Peyer's patch (tissue), 4 donors: ENCODE results near the gene ARAP3. TPM values are rescaled to one million over a fixed set of nuclear protein-coding genes. Genes with fewer than 3 reads are reported as not detected.

ENCODE experiments used
- DNase-seq, 3 donors: peaks; one replicate each; pipeline ENCODE4 v3.0.0-alpha.2; 2017 to 2019
- H3K27ac ChIP-seq, 4 donors: fragments of 200-600 bp; sonication (generic); one replicate each; pipeline ENCODE4 v1.5.1; 2016 to 2019
- H3K27me3 ChIP-seq, 2 donors: fragments of 200-600 bp; sonication (generic); one replicate each; pipeline ENCODE4 v1.5.1; 2019
- H3K36me3 ChIP-seq, 3 donors: fragments of 200-600 bp; sonication (generic); one replicate each; pipeline ENCODE4 v1.5.1; 2016 to 2019
- H3K4me1 ChIP-seq, 4 donors: fragments of 200-600 bp; sonication (generic); one replicate each; pipeline ENCODE4 v1.5.1; 2016 to 2019
- H3K4me3 ChIP-seq, 4 donors: fragments of 200-600 bp; sonication (generic); 1 replicate in 3 of 4; 2 replicates in 1 of 4; pipeline ENCODE4 v1.5.1; 2016 to 2019; ENCODE audit warnings: mild to moderate bottlenecking in 1 of 4
- H3K9me3 ChIP-seq, 4 donors: fragments of 200-600 bp; sonication (generic); one replicate each; pipeline ENCODE4 v1.5.1; 2016 to 2019; ENCODE audit warnings: mild to moderate bottlenecking in 1 of 4
- CTCF ChIP-seq, 6 experiments: fragments of 450-650 bp in 4 of 6; fragments of 200-600 bp in 2 of 6; sonication (generic) in 1 of 6; IDR thresholded peaks; one replicate each; pipeline ENCODE4 v1.5.1; 2017 to 2019; ENCODE audit warnings: antibody characterized with exemption in 6 of 6, mild to moderate bottlenecking in 3 of 6, moderate library complexity in 1 of 6
- POLR2A ChIP-seq, 2 donors: fragments of 450-650 bp; IDR thresholded peaks; one replicate each; pipeline ENCODE4 v1.5.1; 2017; ENCODE audit warnings: antibody characterized with exemption in 2 of 2, mild to moderate bottlenecking in 2 of 2, moderate library complexity in 2 of 2
- total RNA-seq, 4 donors: library from RNA; depleted of rRNA; stranded (reverse); fragments of >200 nt; gene quantifications; one replicate each; pipeline ENCODE4 v1.1.0, GENCODE V29; 2016

Gene ARAP3
- total RNA-seq, 4 donors from 2014 or later = 1.1 to 13.2 (median 9.7) TPM

GRCh38 chr5:141691286-141691866 is 9.3 kb upstream of the ARAP3 start:
- H3K4me1 ChIP-seq = peaks cover 0 to 9% (median 4%) of the 10 kb centered on the region in 4 donors
- H3K4me3 ChIP-seq = no peak overlapping the region
- TF ChIP-seq POLR2A (IDR thresholded peaks at IDR 0.05) (no peak), CTCF (IDR thresholded peaks at IDR 0.05) (no peak)
- no peak overlapping the region for H3K27ac ChIP-seq
- H3K36me3 ChIP-seq = no peaks in the 10 kb centered on the region
- DNase-seq = no peak
- H3K27me3 ChIP-seq = no peaks in the 10 kb centered on the region
- no peaks in the 10 kb centered on the region for H3K9me3 ChIP-seq

- TF ChIP-seq POLR2A (IDR thresholded peaks at IDR 0.05) (no peak), CTCF (IDR thresholded peaks at IDR 0.05) (no peak)
- Histone ChIP-seq H3K9me3 (no peaks in the 10 kb centered on the region), H3K27me3 (no peaks in the 10 kb centered on the region), H3K36me3 (no peaks in the 10 kb centered on the region), H3K4me3 (no peak overlapping the region), H3K27ac (no peak overlapping the region), H3K4me1 (peaks cover 0 to 11% (median under 1%) of the 10 kb centered on the region in 4 donors)
- DNase-seq = no peak
These were observed 4.8 kb upstream of the ARAP3 start for GRCh38 chr5:141686648-141687416.

GRCh38 chr5:141685591-141685990 is 3.6 kb upstream of the ARAP3 start:
- no peaks in the 10 kb centered on the region for H3K36me3 ChIP-seq
- peaks cover 0 to 20% (median 0%) of the 10 kb centered on the region in 4 donors for H3K4me1 ChIP-seq
- no peak for DNase-seq
- H3K4me3 ChIP-seq = no peak overlapping the region
- TF ChIP-seq POLR2A (IDR thresholded peaks at IDR 0.05) = no peak
- no peak for TF ChIP-seq CTCF (IDR thresholded peaks at IDR 0.05)
- no peaks in the 10 kb centered on the region for H3K9me3 ChIP-seq
- H3K27ac ChIP-seq = no peak overlapping the region
- H3K27me3 ChIP-seq = no peaks in the 10 kb centered on the region

GRCh38 chr5:141683596-141684141 is 1.6 kb upstream of the ARAP3 start:
- no peak for DNase-seq
- H3K27ac ChIP-seq = no peak overlapping the region
- H3K27me3 ChIP-seq = no peaks in the 10 kb centered on the region
- H3K9me3 ChIP-seq = no peaks in the 10 kb centered on the region
- H3K4me1 ChIP-seq = peaks cover 0 to 20% (median 0%) of the 10 kb centered on the region in 4 donors
- no peaks in the 10 kb centered on the region for H3K36me3 ChIP-seq
- TF ChIP-seq POLR2A (IDR thresholded peaks at IDR 0.05) (no peak), CTCF (IDR thresholded peaks at IDR 0.05) (no peak)
- H3K4me3 ChIP-seq = no peak overlapping the region

GRCh38 chr5:141681295-141681694 is 735 bp downstream of the ARAP3 start:
- Histone ChIP-seq H3K4me1 (peaks cover 0 to 20% (median 0%) of the 10 kb centered on the region in 4 donors), H3K4me3 (peak overlapping the region; percentile 42 to 59 (median 56)), H3K9me3 (no peaks in the 10 kb centered on the region), H3K27me3 (no peaks in the 10 kb centered on the region), H3K27ac (peak overlapping the region; percentile 32 to 83 (median 68)), H3K36me3 (no peaks in the 10 kb centered on the region)
- TF ChIP-seq CTCF (IDR thresholded peaks at IDR 0.05) = no peak
- TF ChIP-seq POLR2A (IDR thresholded peaks at IDR 0.05) = no peak
- DNase-seq = no peak
